Measurements from ENCODE around the gene EVA1A. TPM values are rescaled to one million over a fixed set of nuclear protein-coding genes. Genes with fewer than 3 reads are reported as not detected.

The EVA1A gene
- polyA plus RNA-seq, 3 donors, result not detected

DNA sequence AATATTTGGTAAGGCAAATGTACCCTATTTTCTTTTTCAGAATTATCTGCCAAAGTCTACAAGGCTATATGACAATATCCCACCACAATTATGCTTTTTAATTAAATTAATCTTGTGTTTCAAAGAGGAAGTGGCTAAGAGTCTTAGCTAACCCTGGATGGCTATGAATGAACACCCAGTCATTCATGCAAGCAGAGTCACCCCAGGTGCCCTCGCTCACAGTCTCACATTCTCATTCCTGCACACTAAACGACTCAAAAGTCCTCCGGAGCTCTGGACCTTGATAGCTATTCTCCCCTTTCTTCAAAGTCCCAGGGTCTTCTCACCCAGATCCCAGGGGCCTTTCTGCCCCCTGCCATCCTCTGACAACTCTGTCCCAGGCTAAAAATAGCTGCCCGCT lies 43.7 kb upstream of the EVA1A start:
- no peak overlapping the region for H2AFZ ChIP-seq (ENCODE audit: insufficient read depth, low read depth, low read length, poor library complexity, severe bottlenecking)
- TF ChIP-seq, protein P1, sequence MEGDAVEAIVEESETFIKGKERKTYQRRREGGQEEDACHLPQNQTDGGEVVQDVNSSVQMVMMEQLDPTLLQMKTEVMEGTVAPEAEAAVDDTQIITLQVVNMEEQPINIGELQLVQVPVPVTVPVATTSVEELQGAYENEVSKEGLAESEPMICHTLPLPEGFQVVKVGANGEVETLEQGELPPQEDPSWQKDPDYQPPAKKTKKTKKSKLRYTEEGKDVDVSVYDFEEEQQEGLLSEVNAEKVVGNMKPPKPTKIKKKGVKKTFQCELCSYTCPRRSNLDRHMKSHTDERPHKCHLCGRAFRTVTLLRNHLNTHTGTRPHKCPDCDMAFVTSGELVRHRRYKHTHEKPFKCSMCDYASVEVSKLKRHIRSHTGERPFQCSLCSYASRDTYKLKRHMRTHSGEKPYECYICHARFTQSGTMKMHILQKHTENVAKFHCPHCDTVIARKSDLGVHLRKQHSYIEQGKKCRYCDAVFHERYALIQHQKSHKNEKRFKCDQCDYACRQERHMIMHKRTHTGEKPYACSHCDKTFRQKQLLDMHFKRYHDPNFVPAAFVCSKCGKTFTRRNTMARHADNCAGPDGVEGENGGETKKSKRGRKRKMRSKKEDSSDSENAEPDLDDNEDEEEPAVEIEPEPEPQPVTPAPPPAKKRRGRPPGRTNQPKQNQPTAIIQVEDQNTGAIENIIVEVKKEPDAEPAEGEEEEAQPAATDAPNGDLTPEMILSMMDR (IDR thresholded peaks at IDR 0.05), result no peak
- Mint-ChIP-seq H3K4me1 (peaks cover 3% of the 10 kb centered on the region), H3K27ac (no peak overlapping the region), H3K4me3 (no peak overlapping the region), H3K9me3 (peaks cover 0 to 4% (median 0%) of the 10 kb centered on the region in 7 donors), H3K36me3 (no peaks in the 10 kb centered on the region), H3K27me3 (ENCODE audit: low read depth in 3 of 3) (peaks cover 31 to 46% (median 31%) of the 10 kb centered on the region in 3 donors)
- no peaks in the 10 kb centered on the region for H3K79me2 ChIP-seq (ENCODE audit: insufficient read depth, low read length)
- no peaks in the 10 kb centered on the region for H3K9me3 ChIP-seq (replicated peaks in 1 of 2; ENCODE audit: control insufficient read depth in 1 of 2, insufficient read depth in 1 of 2, low read length in 2 of 2)
- H3K27me3 ChIP-seq (ENCODE audit: control insufficient read depth in 2 of 2, insufficient read depth in 2 of 2, low read length in 2 of 2), result peaks cover 24 to 25% of the 10 kb centered on the region in 2 donors
- WGBS (ENCODE audit: insufficient coverage), result 80% methylated on average over 4 of the region's 4 CpGs
- no peaks in the 10 kb centered on the region for H3K36me3 ChIP-seq (replicated peaks in 1 of 2; ENCODE audit: control insufficient read depth in 1 of 2, insufficient read depth in 2 of 2, low read length in 2 of 2)
- H3K4me1 ChIP-seq (ENCODE audit: control insufficient read depth in 1 of 2, insufficient read depth in 2 of 2, low read length in 2 of 2), result no peaks in the 10 kb centered on the region
- H3K4me3 ChIP-seq (replicated peaks in 1 of 3; ENCODE audit: low read depth in 2 of 3, low read length in 3 of 3), result no peak overlapping the region
- H4K20me1 ChIP-seq (ENCODE audit: insufficient read depth, low read length), result no peaks in the 10 kb centered on the region
- no peak overlapping the region for H3K27ac ChIP-seq (ENCODE audit: low read depth in 1 of 2, low read length in 2 of 2)
- intact Hi-C loops (cut with micrococcal nuclease), result loop anchor here in 1 of 2 donors (10.0 kb wide), 1 partner anchor 690 kb away; no protein-coding TSS in a partner anchor
- no peak overlapping the region for H3K9ac ChIP-seq (ENCODE audit: insufficient read depth, low read length, poor library complexity, severe bottlenecking)
- no peak overlapping the region for H3K4me2 ChIP-seq (replicated peaks; ENCODE audit: extremely low read depth, low read length, poor library complexity, severe bottlenecking)
- no peak for DNase-seq

GRCh38 chr2:75603477-75603876 lies 42.7 kb upstream of the EVA1A start:
- Mint-ChIP-seq H3K4me1 (no peaks in the 10 kb centered on the region), H3K27ac (no peak overlapping the region), H3K4me3 (no peak overlapping the region), H3K36me3 (no peaks in the 10 kb centered on the region), H3K9me3 (peaks cover 0 to 5% (median 0%) of the 10 kb centered on the region in 7 donors), H3K27me3 (ENCODE audit: low read depth in 3 of 3) (peaks cover 24 to 37% (median 25%) of the 10 kb centered on the region in 3 donors)
- Histone ChIP-seq H2AFZ (ENCODE audit: insufficient read depth, low read depth, low read length, poor library complexity, severe bottlenecking) (no peak overlapping the region), H3K27ac (ENCODE audit: low read depth in 1 of 2, low read length in 2 of 2) (no peak overlapping the region), H3K4me1 (ENCODE audit: control insufficient read depth in 1 of 2, insufficient read depth in 2 of 2, low read length in 2 of 2) (no peaks in the 10 kb centered on the region), H3K9ac (ENCODE audit: insufficient read depth, low read length, poor library complexity, severe bottlenecking) (no peak overlapping the region), H3K27me3 (ENCODE audit: control insufficient read depth in 2 of 2, insufficient read depth in 2 of 2, low read length in 2 of 2) (peaks cover 15 to 21% of the 10 kb centered on the region in 2 donors), H3K36me3 (replicated peaks in 1 of 2; ENCODE audit: control insufficient read depth in 1 of 2, insufficient read depth in 2 of 2, low read length in 2 of 2) (no peaks in the 10 kb centered on the region), H3K9me3 (replicated peaks in 1 of 2; ENCODE audit: control insufficient read depth in 1 of 2, insufficient read depth in 1 of 2, low read length in 2 of 2) (no peaks in the 10 kb centered on the region), H3K4me3 (replicated peaks in 1 of 3; ENCODE audit: low read depth in 2 of 3, low read length in 3 of 3) (no peak overlapping the region), H3K79me2 (ENCODE audit: insufficient read depth, low read length) (no peaks in the 10 kb centered on the region), H3K4me2 (replicated peaks; ENCODE audit: extremely low read depth, low read length, poor library complexity, severe bottlenecking) (no peak overlapping the region), H4K20me1 (ENCODE audit: insufficient read depth, low read length) (no peaks in the 10 kb centered on the region)
- no peak for DNase-seq
- no CpG with 5 or more reads among the region's 1 CpG for WGBS (ENCODE audit: insufficient coverage)
- intact Hi-C loops (cut with micrococcal nuclease), result loop anchor here in 1 of 2 donors (10.0 kb wide), 1 partner anchor 689 kb away; no protein-coding TSS in a partner anchor
- TF ChIP-seq, protein P1 (IDR thresholded peaks at IDR 0.05), result no peak

Measured in CD14-positive monocyte (primary cell).